HCT116 (cell line): ENCODE results near the gene GABPA. TPM values are rescaled to one million over a fixed set of nuclear protein-coding genes. Genes with fewer than 3 reads are reported as not detected.

ENCODE experiments used
- ATAC-seq: fragments of 200-7000 bp; cut with Tn5 transposase; 2 replicates; pipeline ENCODE4 v1.9.1; 2020; ENCODE audit warnings: mild to moderate bottlenecking, moderate library complexity
- BruUV-seq: library from RNA; stranded (reverse); fragments of 400-500 nt; replicated peaks from 2 replicates; lab custom pipeline; 2021; lab: Mats Ljungman, UMichigan
- CTCF ChIA-PET: fragments of 300-600 bp; sonication (Branson Sonifier 250); formaldehyde crosslinking; loops from one replicate; lab custom pipeline; 2021; ENCODE audit warnings: antibody characterized with exemption; lab: Charles Lee
- POLR2A ChIA-PET: fragments of 300-600, 350-600 bp; sonication (Branson Sonifier 250); formaldehyde crosslinking; loops from one replicate; lab custom pipeline; 2021; ENCODE audit warnings: antibody characterized with exemption; lab: Charles Lee
- RAD21 ChIA-PET, 2 experiments: fragments of 300-600 bp; sonication (Branson Sonifier 250); formaldehyde crosslinking; loops; one replicate each; lab custom pipeline; 2023; ENCODE audit warnings: low total read pairs in 2 of 2; ENCODE audit not compliant: uncharacterized antibody in 2 of 2, unreplicated experiment in 2 of 2, low non-redundant PET in 1 of 2; lab: Charles Lee
- DNase-seq: peaks from one replicate; pipeline ENCODE4 v3.0.0-alpha.2; 2010; ENCODE audit warnings: low read depth, low spot score
- H2AFZ ChIP-seq: fragments of 200-600 bp; shearing (Covaris generic), sonication (generic); 2 replicates; pipeline ENCODE4 v1.6.1; 2017; ENCODE audit warnings: low read depth, mixed run types, mixed read lengths, antibody characterized with exemption, low read length; ENCODE audit not compliant: poor library complexity, severe bottlenecking
- H3K27ac ChIP-seq: 2 replicates; pipeline ENCODE4 v1.5.1; 2012; ENCODE audit warnings: low read depth, low read length
- H3K27me3 ChIP-seq: fragments of 200-600 bp; sonication (generic); 2 replicates; pipeline ENCODE4 v1.6.1; 2016; ENCODE audit warnings: mixed run types, low read length, mixed read lengths; ENCODE audit not compliant: insufficient read depth
- H3K36me3 ChIP-seq, 2 experiments: fragments of 200-500 bp in 1 of 2; fragments of 200-600 bp in 1 of 2; sonication (Bioruptor generic) in 1 of 2; sonication (generic) in 1 of 2; 2 replicates each; pipeline versions ENCODE4 v1.5.1 to v1.6.1; 2014 to 2016; ENCODE audit warnings: low read length in 2 of 2, inconsistent platforms in 1 of 2, mixed read lengths in 1 of 2, mixed run types in 1 of 2; ENCODE audit not compliant: insufficient read depth in 2 of 2, control insufficient read depth in 1 of 2
- H3K4me1 ChIP-seq, 2 experiments: fragments of 200-600 bp in 1 of 2; sonication (generic) in 1 of 2; 2 replicates each; pipeline versions ENCODE4 v1.5.1 to v1.6.1; 2012 to 2017; ENCODE audit warnings: low read length in 2 of 2, inconsistent platforms in 1 of 2, mild to moderate bottlenecking in 1 of 2, mixed read lengths in 1 of 2, mixed run types in 1 of 2, moderate library complexity in 1 of 2; ENCODE audit not compliant: insufficient read depth in 2 of 2, control insufficient read depth in 1 of 2
- H3K4me2 ChIP-seq: fragments of 200-600 bp; sonication (generic); 2 replicates; pipeline ENCODE4 v1.6.1; 2017; ENCODE audit warnings: mixed run types, low read length, mixed read lengths
- H3K4me3 ChIP-seq, 2 experiments: fragments of 200-600 bp in 1 of 2; sonication (generic) in 1 of 2; replicated peaks in 1 of 2; 2 replicates each; pipeline ENCODE4 v1.5.1; 2011 to 2016; ENCODE audit warnings: low read length in 2 of 2, control low read depth in 1 of 2, low read depth in 1 of 2, mild to moderate bottlenecking in 1 of 2, mixed read lengths in 1 of 2, mixed run types in 1 of 2
- H3K79me2 ChIP-seq: fragments of 200-600 bp; sonication (generic); 2 replicates; pipeline ENCODE4 v1.6.1; 2017; ENCODE audit warnings: mild to moderate bottlenecking, mixed run types, low read length, moderate library complexity, mixed read lengths; ENCODE audit not compliant: insufficient read depth
- H3K9ac ChIP-seq: fragments of 200-600 bp; sonication (generic); 2 replicates; pipeline ENCODE4 v1.6.1; 2016; ENCODE audit warnings: low read length, mixed read lengths
- H3K9me2 ChIP-seq: fragments of 200-600 bp; sonication (generic), shearing (Covaris generic); 2 replicates; pipeline ENCODE4 v1.6.1; 2017; ENCODE audit warnings: mixed run types, mild to moderate bottlenecking, moderate library complexity; ENCODE audit not compliant: insufficient read depth
- H3K9me3 ChIP-seq, 2 experiments: fragments of 200-500 bp in 1 of 2; fragments of 200-600 bp in 1 of 2; sonication (Bioruptor generic) in 1 of 2; sonication (generic) in 1 of 2; 2 replicates each; pipeline ENCODE4 v1.6.1; 2014 to 2017; ENCODE audit warnings: low read length in 2 of 2, mixed read lengths in 2 of 2, inconsistent platforms in 1 of 2, low read depth in 1 of 2, mild to moderate bottlenecking in 1 of 2, mixed run types in 1 of 2, moderate library complexity in 1 of 2; ENCODE audit not compliant: control insufficient read depth in 1 of 2, insufficient read depth in 1 of 2
- H4K20me1 ChIP-seq: fragments of 200-600 bp; sonication (generic), shearing (Covaris generic); 2 replicates; pipeline ENCODE4 v1.6.1; 2017; ENCODE audit warnings: mixed run types, mild to moderate bottlenecking, moderate library complexity; ENCODE audit not compliant: insufficient read depth
- CEBPB ChIP-seq: IDR thresholded peaks from 2 replicates; pipeline ENCODE4 v1.6.1; 2012; ENCODE audit warnings: low read depth
- EGR1 ChIP-seq: IDR thresholded peaks from 2 replicates; pipeline ENCODE4 v1.6.1; 2012; ENCODE audit warnings: low read depth
- ELF1 ChIP-seq: IDR thresholded peaks from 2 replicates; pipeline ENCODE4 v1.6.1; 2012; ENCODE audit warnings: low read depth, borderline replicate concordance
- FOSL1 ChIP-seq: IDR thresholded peaks from 2 replicates; pipeline ENCODE4 v1.6.1; 2012; ENCODE audit warnings: low read depth
- RAD21 ChIP-seq: IDR thresholded peaks from 2 replicates; pipeline ENCODE4 v1.6.1; 2012; ENCODE audit warnings: low read depth, mild to moderate bottlenecking
- SIN3A ChIP-seq: IDR thresholded peaks from 2 replicates; pipeline ENCODE4 v1.6.1; 2012; ENCODE audit warnings: low read depth
- SP1 ChIP-seq: IDR thresholded peaks from 2 replicates; pipeline ENCODE4 v1.6.1; 2012; ENCODE audit warnings: low read depth
- SRF ChIP-seq: IDR thresholded peaks from 2 replicates; pipeline ENCODE4 v1.6.1; 2012; ENCODE audit warnings: low read depth
- TCF7L2 ChIP-seq: IDR thresholded peaks from 2 replicates; pipeline ENCODE4 v1.7.0; 2011; ENCODE audit warnings: borderline replicate concordance, inconsistent platforms; ENCODE audit not compliant: insufficient read depth, insufficient read length; ENCODE audit errors: extremely low read depth
- YY1 ChIP-seq: IDR thresholded peaks from 2 replicates; pipeline ENCODE4 v1.6.1; 2011; ENCODE audit warnings: low read length, low read depth, moderate library complexity, mild to moderate bottlenecking; ENCODE audit not compliant: insufficient replicate concordance; ENCODE audit errors: extremely low read depth
- ZNF274 ChIP-seq: fragments of 200-500 bp; sonication (Bioruptor generic); IDR thresholded peaks from 2 replicates; pipeline ENCODE4 v1.6.1; 2014; ENCODE audit warnings: mild to moderate bottlenecking, low read depth, low read length, inconsistent platforms
- intact Hi-C: fragments of 100-400 bp; cut with micrococcal nuclease; formaldehyde crosslinking; loops from 2 replicates; pipeline ENCODE4 v1.10.0; 2022
- total RNA-seq: library from RNA; stranded (reverse); gene quantifications from one replicate; pipeline ENCODE4 v1.2.1, GENCODE V29; 2021; ENCODE audit not compliant: unreplicated experiment
- TF ChIP-seq, protein P1 (sequence below): IDR thresholded peaks from 2 replicates; pipeline ENCODE4 v1.6.1; 2012; ENCODE audit warnings: low read depth
- TF ChIP-seq, protein P2 (sequence below): IDR thresholded peaks from 2 replicates; pipeline ENCODE4 v1.6.1; 2012
- TF ChIP-seq, protein P3 (sequence below), 3 experiments: fragments of 200-600 bp in 1 of 3; sonication (generic) in 1 of 3; IDR thresholded peaks in 2 of 3; conservative IDR thresholded peaks in 1 of 3; 2 replicates each; pipeline ENCODE4 v1.5.1; 2012 to 2017; ENCODE audit warnings: low read depth in 2 of 3, low read length in 2 of 3, antibody characterized with exemption in 1 of 3, borderline replicate concordance in 1 of 3, control low read depth in 1 of 3, mild to moderate bottlenecking in 1 of 3, mixed read lengths in 1 of 3, mixed run types in 1 of 3, moderate library complexity in 1 of 3; ENCODE audit not compliant: insufficient read depth in 1 of 3
- TF ChIP-seq, protein P4 (sequence below): IDR thresholded peaks from 2 replicates; pipeline ENCODE4 v1.6.1; 2012

Gene GABPA
- total RNA-seq, 1 experiment from 2014 or later = 23.6 TPM

DNA sequence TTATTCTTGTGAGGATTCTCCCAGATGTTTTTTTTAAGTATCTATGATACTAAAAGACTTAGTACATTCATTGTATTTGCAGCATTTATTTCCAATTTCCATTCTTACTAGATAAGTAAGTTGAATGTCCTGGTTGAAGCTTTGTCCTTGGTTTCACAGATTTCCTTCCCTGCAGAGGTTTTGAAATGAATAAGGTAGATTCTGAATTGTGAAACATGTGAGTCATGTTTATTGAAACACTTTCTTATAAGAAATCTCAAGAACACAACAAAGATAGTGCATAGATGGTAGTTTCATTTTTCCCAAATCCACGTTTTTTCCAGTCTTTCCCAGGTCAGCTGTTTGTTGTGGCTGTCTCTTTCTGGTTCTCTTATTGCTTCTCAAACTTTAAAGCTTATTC is 24.8 kb downstream of the GABPA start:
- peaks cover 10 to 27% of the 10 kb centered on the region in 2 experiments; a peak in 3 of 4 replicates for H3K36me3 ChIP-seq
- no TSS peak for BruUV-seq
- POLR2A ChIA-PET = no interaction called here

More for the DNA sequence above, 24.8 kb downstream of the GABPA start:
- RAD21 ChIA-PET = no interaction called here
- no peak overlapping the region for H3K27ac ChIP-seq
- H3K9me2 ChIP-seq = no peaks in the 10 kb centered on the region
- no peaks in the 10 kb centered on the region for H3K27me3 ChIP-seq
- no peak overlapping the region for H3K4me3 ChIP-seq
- H3K9ac ChIP-seq = no peak overlapping the region
- no peak for DNase-seq
- H3K9me3 ChIP-seq = no peaks in the 10 kb centered on the region
- H3K4me1 ChIP-seq = no peaks in the 10 kb centered on the region
- no peaks in the 10 kb centered on the region for H3K79me2 ChIP-seq
- CTCF ChIA-PET = interaction anchor here (1.1 kb wide), 1 partner anchor 42 kb away, joined by 4 read pairs; no protein-coding TSS in a partner anchor
- intact Hi-C loops = no loop called here
- no peak overlapping the region for H2AFZ ChIP-seq
- no peak for TF ChIP-seq ZNF274
- TF ChIP-seq SP1 = no peak
- no peak for TF ChIP-seq YY1
- TF ChIP-seq, protein P1, sequence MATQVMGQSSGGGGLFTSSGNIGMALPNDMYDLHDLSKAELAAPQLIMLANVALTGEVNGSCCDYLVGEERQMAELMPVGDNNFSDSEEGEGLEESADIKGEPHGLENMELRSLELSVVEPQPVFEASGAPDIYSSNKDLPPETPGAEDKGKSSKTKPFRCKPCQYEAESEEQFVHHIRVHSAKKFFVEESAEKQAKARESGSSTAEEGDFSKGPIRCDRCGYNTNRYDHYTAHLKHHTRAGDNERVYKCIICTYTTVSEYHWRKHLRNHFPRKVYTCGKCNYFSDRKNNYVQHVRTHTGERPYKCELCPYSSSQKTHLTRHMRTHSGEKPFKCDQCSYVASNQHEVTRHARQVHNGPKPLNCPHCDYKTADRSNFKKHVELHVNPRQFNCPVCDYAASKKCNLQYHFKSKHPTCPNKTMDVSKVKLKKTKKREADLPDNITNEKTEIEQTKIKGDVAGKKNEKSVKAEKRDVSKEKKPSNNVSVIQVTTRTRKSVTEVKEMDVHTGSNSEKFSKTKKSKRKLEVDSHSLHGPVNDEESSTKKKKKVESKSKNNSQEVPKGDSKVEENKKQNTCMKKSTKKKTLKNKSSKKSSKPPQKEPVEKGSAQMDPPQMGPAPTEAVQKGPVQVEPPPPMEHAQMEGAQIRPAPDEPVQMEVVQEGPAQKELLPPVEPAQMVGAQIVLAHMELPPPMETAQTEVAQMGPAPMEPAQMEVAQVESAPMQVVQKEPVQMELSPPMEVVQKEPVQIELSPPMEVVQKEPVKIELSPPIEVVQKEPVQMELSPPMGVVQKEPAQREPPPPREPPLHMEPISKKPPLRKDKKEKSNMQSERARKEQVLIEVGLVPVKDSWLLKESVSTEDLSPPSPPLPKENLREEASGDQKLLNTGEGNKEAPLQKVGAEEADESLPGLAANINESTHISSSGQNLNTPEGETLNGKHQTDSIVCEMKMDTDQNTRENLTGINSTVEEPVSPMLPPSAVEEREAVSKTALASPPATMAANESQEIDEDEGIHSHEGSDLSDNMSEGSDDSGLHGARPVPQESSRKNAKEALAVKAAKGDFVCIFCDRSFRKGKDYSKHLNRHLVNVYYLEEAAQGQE = no peak
- TF ChIP-seq, protein P2, sequence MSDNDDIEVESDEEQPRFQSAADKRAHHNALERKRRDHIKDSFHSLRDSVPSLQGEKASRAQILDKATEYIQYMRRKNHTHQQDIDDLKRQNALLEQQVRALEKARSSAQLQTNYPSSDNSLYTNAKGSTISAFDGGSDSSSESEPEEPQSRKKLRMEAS = no peak
- no peak for TF ChIP-seq EGR1
- TF ChIP-seq, protein P3, sequence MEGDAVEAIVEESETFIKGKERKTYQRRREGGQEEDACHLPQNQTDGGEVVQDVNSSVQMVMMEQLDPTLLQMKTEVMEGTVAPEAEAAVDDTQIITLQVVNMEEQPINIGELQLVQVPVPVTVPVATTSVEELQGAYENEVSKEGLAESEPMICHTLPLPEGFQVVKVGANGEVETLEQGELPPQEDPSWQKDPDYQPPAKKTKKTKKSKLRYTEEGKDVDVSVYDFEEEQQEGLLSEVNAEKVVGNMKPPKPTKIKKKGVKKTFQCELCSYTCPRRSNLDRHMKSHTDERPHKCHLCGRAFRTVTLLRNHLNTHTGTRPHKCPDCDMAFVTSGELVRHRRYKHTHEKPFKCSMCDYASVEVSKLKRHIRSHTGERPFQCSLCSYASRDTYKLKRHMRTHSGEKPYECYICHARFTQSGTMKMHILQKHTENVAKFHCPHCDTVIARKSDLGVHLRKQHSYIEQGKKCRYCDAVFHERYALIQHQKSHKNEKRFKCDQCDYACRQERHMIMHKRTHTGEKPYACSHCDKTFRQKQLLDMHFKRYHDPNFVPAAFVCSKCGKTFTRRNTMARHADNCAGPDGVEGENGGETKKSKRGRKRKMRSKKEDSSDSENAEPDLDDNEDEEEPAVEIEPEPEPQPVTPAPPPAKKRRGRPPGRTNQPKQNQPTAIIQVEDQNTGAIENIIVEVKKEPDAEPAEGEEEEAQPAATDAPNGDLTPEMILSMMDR (IDR thresholded peaks at IDR 0.05 in 2 of 3, conservative IDR thresholded peaks at IDR 0.05 in 1 of 3; ENCODE audit: borderline replicate concordance in 1 of 3, insufficient read depth in 1 of 3, low read depth in 2 of 3, low read length in 2 of 3) = no peak
- TF ChIP-seq SRF = no peak
- no peak for TF ChIP-seq FOSL1
- TF ChIP-seq ELF1 = no peak
- no peak for TF ChIP-seq RAD21
- TF ChIP-seq SIN3A = no peak
- TF ChIP-seq, protein P4, sequence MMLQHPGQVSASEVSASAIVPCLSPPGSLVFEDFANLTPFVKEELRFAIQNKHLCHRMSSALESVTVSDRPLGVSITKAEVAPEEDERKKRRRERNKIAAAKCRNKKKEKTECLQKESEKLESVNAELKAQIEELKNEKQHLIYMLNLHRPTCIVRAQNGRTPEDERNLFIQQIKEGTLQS = no peak
- TF ChIP-seq TCF7L2 = no peak
- no peak for TF ChIP-seq CEBPB
- no peak for ATAC-seq
- no peak overlapping the region for H3K4me2 ChIP-seq
- no peaks in the 10 kb centered on the region for H4K20me1 ChIP-seq
